ENCODE data around the gene RELN. TPM values are rescaled to one million over a fixed set of nuclear protein-coding genes. Genes with fewer than 3 reads are reported as not detected.

The RELN gene
- total RNA-seq, 1 donor from 2014 or later, result not detected

GRCh38 chr7:103636153-103636552, 353.3 kb downstream of the RELN start:
- DNase-seq (ENCODE audit: low read depth), result peak; percentile 33
- no peak overlapping the region for H3K4me3 ChIP-seq (ENCODE audit: low read depth, low read length)
- no peaks in the 10 kb centered on the region for H3K36me3 ChIP-seq (ENCODE audit: control insufficient read depth, insufficient read depth, low read length)
- H3K27me3 ChIP-seq (ENCODE audit: control insufficient read depth, insufficient read depth, low read length), result no peaks in the 10 kb centered on the region
- no peak for FAIRE-seq
- no peak for TF ChIP-seq CTCF (IDR thresholded peaks at IDR 0.05; ENCODE audit: insufficient read depth, low read length, severe bottlenecking)

GRCh38 chr7:103632972-103633371, 356.5 kb downstream of the RELN start:
- Histone ChIP-seq H3K4me3 (ENCODE audit: low read depth, low read length) (no peak overlapping the region), H3K27me3 (ENCODE audit: control insufficient read depth, insufficient read depth, low read length) (no peaks in the 10 kb centered on the region), H3K36me3 (ENCODE audit: control insufficient read depth, insufficient read depth, low read length) (no peaks in the 10 kb centered on the region)
- DNase-seq (ENCODE audit: low read depth), result peak; percentile 91
- no peak for TF ChIP-seq CTCF (IDR thresholded peaks at IDR 0.05; ENCODE audit: insufficient read depth, low read length, severe bottlenecking)
- no peak for FAIRE-seq

GRCh38 chr7:103632005-103632639, 357.3 kb downstream of the RELN start:
- FAIRE-seq, result no peak

GRCh38 chr7:103630318-103630717, 359.1 kb downstream of the RELN start:
- TF ChIP-seq CTCF (IDR thresholded peaks at IDR 0.05; ENCODE audit: insufficient read depth, low read length, severe bottlenecking), result no peak
- no peak overlapping the region for H3K4me3 ChIP-seq (ENCODE audit: low read depth, low read length)
- DNase-seq (ENCODE audit: low read depth) (peak; percentile 70), FAIRE-seq (no peak)
- no peaks in the 10 kb centered on the region for H3K27me3 ChIP-seq (ENCODE audit: control insufficient read depth, insufficient read depth, low read length)
- no peaks in the 10 kb centered on the region for H3K36me3 ChIP-seq (ENCODE audit: control insufficient read depth, insufficient read depth, low read length)

More at GRCh38 chr7:103632005-103632639, 357.3 kb downstream of the RELN start:
- Histone ChIP-seq H3K4me3 (ENCODE audit: low read depth, low read length) (no peak overlapping the region), H3K36me3 (ENCODE audit: control insufficient read depth, insufficient read depth, low read length) (no peaks in the 10 kb centered on the region), H3K27me3 (ENCODE audit: control insufficient read depth, insufficient read depth, low read length) (no peaks in the 10 kb centered on the region)
- DNase-seq (ENCODE audit: low read depth), result no peak
- TF ChIP-seq CTCF (IDR thresholded peaks at IDR 0.05; ENCODE audit: insufficient read depth, low read length, severe bottlenecking), result no peak

GRCh38 chr7:103628742-103629141, 360.7 kb downstream of the RELN start:
- no peak overlapping the region for H3K4me3 ChIP-seq (ENCODE audit: low read depth, low read length)
- DNase-seq (ENCODE audit: low read depth), result no peak
- no peaks in the 10 kb centered on the region for H3K36me3 ChIP-seq (ENCODE audit: control insufficient read depth, insufficient read depth, low read length)
- FAIRE-seq, result peak; percentile 93
- H3K27me3 ChIP-seq (ENCODE audit: control insufficient read depth, insufficient read depth, low read length), result no peaks in the 10 kb centered on the region
- TF ChIP-seq CTCF (IDR thresholded peaks at IDR 0.05; ENCODE audit: insufficient read depth, low read length, severe bottlenecking), result no peak

GRCh38 chr7:103626776-103627175, 362.7 kb downstream of the RELN start:
- DNase-seq (ENCODE audit: low read depth) (no peak), FAIRE-seq (no peak)
- Histone ChIP-seq H3K4me3 (ENCODE audit: low read depth, low read length) (no peak overlapping the region), H3K27me3 (ENCODE audit: control insufficient read depth, insufficient read depth, low read length) (no peaks in the 10 kb centered on the region), H3K36me3 (ENCODE audit: control insufficient read depth, insufficient read depth, low read length) (no peaks in the 10 kb centered on the region)
- no peak for TF ChIP-seq CTCF (IDR thresholded peaks at IDR 0.05; ENCODE audit: insufficient read depth, low read length, severe bottlenecking)
